T-helper 1 cell treated with Interleukin-12 subunit alpha and Interleukin-12 subunit beta and Interleukin-4 antibody, amounts not matched to agents 30 μg/mL and 1 μg/mL, for 36 hours (primary cell): ENCODE results near the gene CYP17A1.

Experiments used
- H3K27ac Mint-ChIP-seq: one replicate; pipeline ENCODE4 v1.8.0; 2021; ENCODE audit warnings: mild to moderate bottlenecking, mixed read lengths
- H3K27me3 Mint-ChIP-seq: one replicate; pipeline ENCODE4 v1.8.0; 2021; ENCODE audit warnings: low read depth, mixed read lengths
- H3K36me3 Mint-ChIP-seq: one replicate; pipeline ENCODE4 v1.8.0; 2021; ENCODE audit warnings: low read depth, mixed read lengths
- H3K4me1 Mint-ChIP-seq: one replicate; pipeline ENCODE4 v1.8.0; 2021; ENCODE audit warnings: low read depth, mixed read lengths
- H3K4me3 Mint-ChIP-seq: one replicate; pipeline ENCODE4 v1.8.0; 2021; ENCODE audit warnings: mild to moderate bottlenecking, moderate library complexity, mixed read lengths
- H3K9me3 Mint-ChIP-seq: one replicate; pipeline ENCODE4 v1.8.0; 2021; ENCODE audit warnings: mixed read lengths

The CYP17A1 gene

DNA sequence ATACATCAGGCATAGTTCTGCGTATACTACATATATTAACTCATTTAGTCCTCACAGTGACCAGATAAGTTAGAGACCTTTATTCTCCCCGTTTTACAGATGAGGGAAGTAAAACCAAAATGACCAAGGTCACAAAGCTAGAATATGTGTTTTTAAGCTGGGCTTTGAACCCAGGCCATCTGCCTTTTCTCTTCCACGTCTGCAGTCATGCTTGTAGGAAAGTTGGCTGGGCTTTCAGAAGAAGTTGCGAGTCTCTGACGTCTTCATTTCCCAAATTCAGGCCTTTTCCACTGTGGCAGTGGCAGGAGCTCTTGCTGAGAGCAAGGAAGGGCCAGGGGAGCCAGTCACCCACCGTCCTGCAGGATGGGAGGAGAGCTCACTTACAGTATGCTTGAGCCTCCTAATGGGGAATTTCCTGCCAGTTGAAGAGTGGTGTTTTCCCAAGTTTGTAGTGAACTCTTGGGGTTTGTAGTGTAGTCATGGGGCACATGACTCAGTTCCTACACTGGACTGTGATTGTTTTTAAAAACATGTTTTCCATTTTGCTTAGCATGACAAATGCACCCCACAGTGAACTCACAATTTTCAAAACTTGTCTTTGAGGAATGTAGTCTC lies 34.2 kb downstream of the CYP17A1 start:
- H3K9me3 Mint-ChIP-seq = peaks cover 5% of the 10 kb centered on the region
- H3K4me3 Mint-ChIP-seq = peak overlapping the region; percentile 42
- peak overlapping the region; percentile 89 for H3K27ac Mint-ChIP-seq
- H3K4me1 Mint-ChIP-seq = peaks cover 21% of the 10 kb centered on the region
- no peaks in the 10 kb centered on the region for H3K27me3 Mint-ChIP-seq
- peaks cover 26% of the 10 kb centered on the region for H3K36me3 Mint-ChIP-seq

DNA sequence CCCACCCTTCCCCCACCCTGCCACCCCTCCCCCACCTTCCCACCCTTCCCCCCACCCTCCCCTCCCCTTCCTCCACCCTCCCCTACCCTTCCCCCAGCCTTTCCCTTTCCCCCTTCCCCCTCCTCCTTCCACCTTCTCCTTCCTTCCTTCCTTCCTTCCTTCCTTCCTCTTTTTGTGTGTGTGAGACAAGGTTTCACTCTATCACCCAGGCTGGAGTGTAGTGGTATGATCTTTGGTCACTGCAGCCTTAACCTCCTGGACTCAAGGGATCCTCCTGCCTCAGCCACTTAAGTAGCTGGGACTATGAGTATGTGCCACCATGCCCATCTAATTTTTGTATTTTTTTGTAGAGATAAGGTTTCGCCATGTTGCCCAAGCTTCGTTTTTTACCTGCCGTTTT lies 35.2 kb downstream of the CYP17A1 start:
- Mint-ChIP-seq H3K9me3 (peaks cover 5% of the 10 kb centered on the region), H3K36me3 (peaks cover 26% of the 10 kb centered on the region), H3K4me3 (no peak overlapping the region), H3K27me3 (no peaks in the 10 kb centered on the region), H3K27ac (peak overlapping the region; percentile 89), H3K4me1 (peaks cover 21% of the 10 kb centered on the region)

- Mint-ChIP-seq H3K4me1 (peaks cover 21% of the 10 kb centered on the region), H3K9me3 (peaks cover 5% of the 10 kb centered on the region), H3K36me3 (peaks cover 23% of the 10 kb centered on the region), H3K4me3 (no peak overlapping the region), H3K27me3 (no peaks in the 10 kb centered on the region), H3K27ac (no peak overlapping the region)
Measured at GRCh38 chr10:102801496-102801895, 35.7 kb downstream of the CYP17A1 start.

GRCh38 chr10:102800611-102801335 lies 36.4 kb downstream of the CYP17A1 start:
- peaks cover 26% of the 10 kb centered on the region for H3K4me1 Mint-ChIP-seq

GRCh38 chr10:102799691-102800471 lies 37.3 kb downstream of the CYP17A1 start:
- Mint-ChIP-seq H3K4me1 (peaks cover 30% of the 10 kb centered on the region), H3K27ac (no peak overlapping the region), H3K4me3 (no peak overlapping the region), H3K9me3 (peaks cover 5% of the 10 kb centered on the region), H3K36me3 (peaks cover 25% of the 10 kb centered on the region), H3K27me3 (no peaks in the 10 kb centered on the region)

More at GRCh38 chr10:102800611-102801335, 36.4 kb downstream of the CYP17A1 start:
- no peaks in the 10 kb centered on the region for H3K27me3 Mint-ChIP-seq
- no peak overlapping the region for H3K27ac Mint-ChIP-seq
- H3K4me3 Mint-ChIP-seq = no peak overlapping the region
- H3K36me3 Mint-ChIP-seq = peaks cover 23% of the 10 kb centered on the region
- H3K9me3 Mint-ChIP-seq = peaks cover 5% of the 10 kb centered on the region

DNA sequence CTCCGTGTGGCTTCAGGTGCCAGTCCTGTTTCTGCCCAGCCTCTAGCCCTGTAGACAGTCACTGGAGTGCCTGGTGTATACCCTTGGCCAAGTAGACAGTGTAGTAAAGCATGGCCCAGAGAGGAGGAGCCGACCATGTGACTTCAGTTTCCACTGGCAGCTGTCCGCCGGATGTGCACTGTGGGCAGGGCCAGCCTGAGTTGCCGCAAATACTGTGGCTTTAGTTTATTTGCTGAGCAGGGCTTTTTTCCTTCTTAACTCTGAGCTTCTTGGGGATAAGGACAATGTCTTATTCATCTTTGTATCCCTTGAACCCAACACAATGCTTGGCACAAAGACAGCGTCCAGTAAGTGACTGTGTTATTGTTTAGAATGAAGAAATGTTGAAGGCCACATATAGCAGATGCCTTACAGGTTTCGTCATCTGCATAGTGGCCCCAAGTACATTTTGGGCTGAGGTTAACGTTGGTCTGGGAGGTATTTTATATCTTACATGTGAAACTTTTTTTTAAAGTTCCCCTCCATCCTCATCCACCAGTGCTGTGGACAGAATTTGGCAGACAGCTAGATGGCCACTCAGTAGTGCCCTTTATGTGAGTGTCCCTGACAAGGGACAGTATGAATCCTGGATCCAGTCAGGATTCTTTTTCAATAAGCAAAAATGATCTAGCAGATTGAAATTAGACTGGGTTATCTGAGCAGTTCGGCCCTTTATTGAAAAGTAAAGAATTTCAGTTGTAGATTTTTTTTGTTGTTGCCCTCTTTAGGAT lies 40.6 kb downstream of the CYP17A1 start:
- H3K27me3 Mint-ChIP-seq = no peaks in the 10 kb centered on the region
- no peaks in the 10 kb centered on the region for H3K9me3 Mint-ChIP-seq
- H3K36me3 Mint-ChIP-seq = peaks cover 8% of the 10 kb centered on the region
- H3K4me1 Mint-ChIP-seq = peaks cover 10% of the 10 kb centered on the region
- peak overlapping the region; percentile 47 for H3K27ac Mint-ChIP-seq
- no peak overlapping the region for H3K4me3 Mint-ChIP-seq

GRCh38 chr10:102795453-102796406 lies 41.5 kb downstream of the CYP17A1 start:
- H3K4me3 Mint-ChIP-seq = no peak overlapping the region

GRCh38 chr10:102791754-102792395 lies 45.3 kb downstream of the CYP17A1 start:
- H3K4me3 Mint-ChIP-seq = no peak overlapping the region
- H3K36me3 Mint-ChIP-seq = peaks cover 4% of the 10 kb centered on the region
- H3K27me3 Mint-ChIP-seq = no peaks in the 10 kb centered on the region
- peaks cover 10% of the 10 kb centered on the region for H3K4me1 Mint-ChIP-seq
- no peaks in the 10 kb centered on the region for H3K9me3 Mint-ChIP-seq
- H3K27ac Mint-ChIP-seq = no peak overlapping the region

More at GRCh38 chr10:102795453-102796406, 41.5 kb downstream of the CYP17A1 start:
- Mint-ChIP-seq H3K27me3 (no peaks in the 10 kb centered on the region), H3K9me3 (no peaks in the 10 kb centered on the region), H3K4me1 (peaks cover 10% of the 10 kb centered on the region), H3K36me3 (peaks cover 8% of the 10 kb centered on the region), H3K27ac (peak overlapping the region; percentile 49)

- H3K36me3 Mint-ChIP-seq = peaks cover 2% of the 10 kb centered on the region
- H3K4me3 Mint-ChIP-seq = no peak overlapping the region
- no peaks in the 10 kb centered on the region for H3K27me3 Mint-ChIP-seq
- peaks cover 15% of the 10 kb centered on the region for H3K4me1 Mint-ChIP-seq
- no peaks in the 10 kb centered on the region for H3K9me3 Mint-ChIP-seq
- no peak overlapping the region for H3K27ac Mint-ChIP-seq
Measured at GRCh38 chr10:102785818-102786217, 51.4 kb downstream of the CYP17A1 start.

- H3K27ac Mint-ChIP-seq = no peak overlapping the region
Measured at GRCh38 chr10:102783568-102783967, 53.6 kb downstream of the CYP17A1 start.

DNA sequence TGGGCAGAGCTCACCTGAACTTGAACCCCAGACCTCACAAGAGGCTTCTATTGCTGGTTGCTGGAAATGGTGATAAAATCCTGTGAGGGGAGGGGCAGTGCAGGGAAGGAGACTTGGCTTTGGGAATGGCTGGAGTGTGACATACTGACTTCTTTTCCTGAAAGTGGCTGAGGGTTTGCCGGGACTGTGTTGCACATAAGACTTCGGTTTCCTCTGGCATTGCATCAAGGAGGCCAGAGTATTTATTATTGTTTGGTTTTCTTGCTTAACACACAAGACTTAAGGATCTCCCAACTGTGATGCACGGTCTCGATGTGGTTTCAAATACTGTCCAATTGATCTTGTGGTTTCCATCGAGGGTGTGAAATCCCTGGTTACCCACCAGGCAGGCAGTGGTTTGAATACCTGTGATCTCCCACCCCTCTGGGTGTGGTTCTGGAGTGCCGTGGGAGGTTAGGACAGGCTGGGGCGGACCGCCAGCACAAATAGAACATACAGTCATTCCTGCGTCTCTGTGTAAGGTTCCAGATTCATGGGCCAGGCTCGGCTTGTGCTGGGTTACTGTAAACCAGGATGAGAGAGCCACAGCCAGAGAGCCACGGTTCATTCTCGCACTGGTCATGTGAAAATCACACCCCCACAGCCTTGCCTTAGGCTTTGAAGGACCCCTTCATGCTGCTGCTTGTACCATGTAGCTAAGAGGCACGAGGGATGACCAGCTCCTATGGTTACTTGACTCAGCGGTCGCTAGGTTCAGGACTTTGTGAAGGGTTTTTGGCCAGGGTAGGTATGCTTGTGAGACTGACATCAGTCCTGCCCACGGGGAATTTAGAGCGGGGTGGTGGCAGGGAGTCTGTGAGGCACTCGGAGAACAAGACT lies 54.3 kb downstream of the CYP17A1 start:
- Mint-ChIP-seq H3K9me3 (no peaks in the 10 kb centered on the region), H3K4me3 (no peak overlapping the region), H3K27ac (no peak overlapping the region), H3K36me3 (peaks cover 7% of the 10 kb centered on the region), H3K4me1 (peaks cover 26% of the 10 kb centered on the region), H3K27me3 (no peaks in the 10 kb centered on the region)

More at GRCh38 chr10:102783568-102783967, 53.6 kb downstream of the CYP17A1 start:
- no peaks in the 10 kb centered on the region for H3K27me3 Mint-ChIP-seq
- no peaks in the 10 kb centered on the region for H3K9me3 Mint-ChIP-seq
- H3K36me3 Mint-ChIP-seq = peaks cover 7% of the 10 kb centered on the region
- H3K4me3 Mint-ChIP-seq = no peak overlapping the region
- H3K4me1 Mint-ChIP-seq = peaks cover 22% of the 10 kb centered on the region

DNA sequence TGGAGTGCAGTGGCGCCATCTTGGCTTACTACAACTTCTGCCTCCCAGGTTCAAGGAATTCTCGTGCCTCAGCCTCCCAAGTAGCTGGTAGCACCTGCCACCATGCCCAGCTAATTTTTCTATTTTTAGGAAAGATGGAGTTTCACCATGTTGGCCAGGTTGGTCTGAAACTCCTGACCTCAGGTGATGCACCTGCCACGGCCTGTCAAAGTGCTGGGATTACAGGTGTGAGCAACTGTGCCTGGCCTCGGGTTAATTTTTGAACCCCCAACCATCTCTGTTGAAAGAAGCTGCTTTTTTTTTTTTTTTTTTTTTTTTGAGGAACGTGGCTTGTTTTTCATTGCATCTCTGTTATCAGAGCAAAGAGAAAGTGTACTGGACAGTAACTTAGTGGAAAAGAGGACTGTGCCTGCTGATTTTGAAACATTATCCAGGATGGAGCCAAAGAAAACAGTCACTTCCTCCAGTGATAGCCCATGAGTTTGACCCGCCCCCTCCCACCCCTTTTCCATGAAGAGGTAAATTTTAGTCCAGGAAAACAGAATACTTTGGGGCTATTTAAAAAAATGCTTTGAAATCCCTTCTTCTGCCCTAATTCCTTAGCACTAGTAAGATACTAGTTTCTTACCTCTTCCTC lies 55.2 kb downstream of the CYP17A1 start:
- Mint-ChIP-seq H3K27ac (no peak overlapping the region), H3K9me3 (no peaks in the 10 kb centered on the region), H3K4me3 (no peak overlapping the region), H3K36me3 (peaks cover 7% of the 10 kb centered on the region), H3K4me1 (peaks cover 26% of the 10 kb centered on the region), H3K27me3 (no peaks in the 10 kb centered on the region)
